Liver (tissue), 9 donors: ENCODE measurements around the gene SWT1. TPM values are rescaled to one million over a fixed set of nuclear protein-coding genes. Genes with fewer than 3 reads are reported as not detected.

Source experiments
- DNase-seq: peaks from one replicate; pipeline ENCODE4 v3.0.0-alpha.2; 2017; ENCODE audit warnings: low spot score
- H3K27ac ChIP-seq, 2 donors: one replicate each; pipeline ENCODE4 v1.7.0; 2013; ENCODE audit warnings: inconsistent platforms in 2 of 2, low read length in 2 of 2, control low read depth in 1 of 2, low read depth in 1 of 2, mild to moderate bottlenecking in 1 of 2
- H3K27me3 ChIP-seq, 4 donors: one replicate each; pipeline versions ENCODE4 v1.6.1 to v1.7.0; 2013; ENCODE audit warnings: low read length in 3 of 4, inconsistent platforms in 1 of 4, mild to moderate bottlenecking in 1 of 4, moderate library complexity in 1 of 4; ENCODE audit not compliant: control insufficient read depth in 4 of 4, insufficient read depth in 4 of 4
- H3K36me3 ChIP-seq, 4 donors: one replicate each; pipeline versions ENCODE4 v1.6.1 to v1.7.0; 2013; ENCODE audit warnings: low read length in 3 of 4, mild to moderate bottlenecking in 3 of 4, low read depth in 1 of 4, moderate library complexity in 1 of 4; ENCODE audit not compliant: control insufficient read depth in 4 of 4, insufficient read depth in 3 of 4
- H3K4me1 ChIP-seq, 4 donors: one replicate each; pipeline versions ENCODE4 v1.6.1 to v1.7.0; 2013; ENCODE audit warnings: low read length in 3 of 4, mild to moderate bottlenecking in 3 of 4, moderate library complexity in 1 of 4; ENCODE audit not compliant: control insufficient read depth in 4 of 4, insufficient read depth in 4 of 4
- H3K4me3 ChIP-seq, 3 donors: one replicate each; pipeline versions ENCODE4 v1.6.1 to v1.7.0; 2013; ENCODE audit warnings: low read length in 3 of 3, control low read depth in 1 of 3, low read depth in 1 of 3, mild to moderate bottlenecking in 1 of 3
- H3K9ac ChIP-seq, 2 donors: one replicate each; pipeline ENCODE4 v1.7.0; 2013; ENCODE audit warnings: low read length in 2 of 2, mild to moderate bottlenecking in 2 of 2, moderate library complexity in 2 of 2, control low read depth in 1 of 2, low read depth in 1 of 2
- H3K9me3 ChIP-seq, 4 donors: one replicate each; pipeline versions ENCODE4 v1.6.1 to v1.7.0; 2013; ENCODE audit warnings: low read length in 3 of 4; ENCODE audit not compliant: control insufficient read depth in 4 of 4
- GABPA ChIP-seq, 2 donors: IDR thresholded peaks in 1 of 2; conservative IDR thresholded peaks in 1 of 2; 2 replicates each; pipeline ENCODE4 v1.6.1; 2016; ENCODE audit warnings: antibody characterized with exemption in 2 of 2, mild to moderate bottlenecking in 1 of 2, moderate library complexity in 1 of 2
- HNF4A ChIP-seq, 2 donors: conservative IDR thresholded peaks; 2 replicates each; pipeline ENCODE4 v1.6.1; 2016; ENCODE audit warnings: antibody characterized with exemption in 2 of 2, mild to moderate bottlenecking in 2 of 2
- HNF4G ChIP-seq: IDR thresholded peaks from 2 replicates; pipeline ENCODE4 v1.6.1; 2016; ENCODE audit warnings: antibody characterized with exemption
- MAX ChIP-seq: IDR thresholded peaks from 2 replicates; pipeline ENCODE4 v1.6.1; 2016; ENCODE audit warnings: antibody characterized with exemption
- RAD21 ChIP-seq, 2 donors: IDR thresholded peaks; 2 replicates each; pipeline ENCODE4 v1.6.1; 2016; ENCODE audit warnings: antibody characterized with exemption in 2 of 2, mild to moderate bottlenecking in 2 of 2
- SP1 ChIP-seq: IDR thresholded peaks from 2 replicates; pipeline ENCODE4 v1.6.1; 2018; ENCODE audit warnings: antibody characterized with exemption, mild to moderate bottlenecking
- TAF1 ChIP-seq: conservative IDR thresholded peaks from 2 replicates; pipeline ENCODE4 v1.6.1; 2016; ENCODE audit warnings: antibody characterized with exemption, mild to moderate bottlenecking
- ZBTB33 ChIP-seq: IDR thresholded peaks from 2 replicates; pipeline ENCODE4 v1.6.1; 2016; ENCODE audit warnings: antibody characterized with exemption
- WGBS: extraction: QIAGEN DNeasy Blood & Tissue Kit; methylation state at CpG from one replicate; pipeline ENCODE4 v1.1.7; 2013; 5-methylcytosine and 5-hydroxymethylcytosine counted together
- polyA plus RNA-seq, 2 donors: library from polyadenylated mRNA; stranded (reverse) in 1 of 2; unstranded in 1 of 2; fragments of 200-250 nt in 1 of 2; fragments of >200 nt in 1 of 2; fragmentation: Nextera tagmentation in 1 of 2; extraction: Ambion mirVana in 1 of 2; gene quantifications; one replicate each; pipeline versions ENCODE4 v1.2.1 to v1.2.3, GENCODE V29; 2013 to 2015
- total RNA-seq, 2 donors: library from RNA; depleted of rRNA; stranded (reverse); fragments of >200 nt; gene quantifications; one replicate each; pipeline ENCODE4 v1.2.3, GENCODE V29; 2014
- TF ChIP-seq, protein P1 (sequence below): IDR thresholded peaks from 2 replicates; pipeline ENCODE4 v1.6.1; 2016; ENCODE audit warnings: antibody characterized with exemption, mild to moderate bottlenecking
- donor health status: healthy.
- donor health status: healthy.
- donor health status: healthy.
- donor health status: healthy.
- donor health status: healthy.

Gene SWT1
- total and polyA plus RNA-seq, 4 donors: 0.99 to 7.8 (median 2.9) TPM

- WGBS: under 1% methylated on average over 88 of the region's 88 CpGs
- peak overlapping the region; percentile 84 to 92 for H3K9ac ChIP-seq
- peak overlapping the region; percentile 97 to 99 for H3K27ac ChIP-seq
- H3K36me3 ChIP-seq: no peaks in the 10 kb centered on the region
- TF ChIP-seq SP1: peak; percentile 40
- TF ChIP-seq, protein P1, sequence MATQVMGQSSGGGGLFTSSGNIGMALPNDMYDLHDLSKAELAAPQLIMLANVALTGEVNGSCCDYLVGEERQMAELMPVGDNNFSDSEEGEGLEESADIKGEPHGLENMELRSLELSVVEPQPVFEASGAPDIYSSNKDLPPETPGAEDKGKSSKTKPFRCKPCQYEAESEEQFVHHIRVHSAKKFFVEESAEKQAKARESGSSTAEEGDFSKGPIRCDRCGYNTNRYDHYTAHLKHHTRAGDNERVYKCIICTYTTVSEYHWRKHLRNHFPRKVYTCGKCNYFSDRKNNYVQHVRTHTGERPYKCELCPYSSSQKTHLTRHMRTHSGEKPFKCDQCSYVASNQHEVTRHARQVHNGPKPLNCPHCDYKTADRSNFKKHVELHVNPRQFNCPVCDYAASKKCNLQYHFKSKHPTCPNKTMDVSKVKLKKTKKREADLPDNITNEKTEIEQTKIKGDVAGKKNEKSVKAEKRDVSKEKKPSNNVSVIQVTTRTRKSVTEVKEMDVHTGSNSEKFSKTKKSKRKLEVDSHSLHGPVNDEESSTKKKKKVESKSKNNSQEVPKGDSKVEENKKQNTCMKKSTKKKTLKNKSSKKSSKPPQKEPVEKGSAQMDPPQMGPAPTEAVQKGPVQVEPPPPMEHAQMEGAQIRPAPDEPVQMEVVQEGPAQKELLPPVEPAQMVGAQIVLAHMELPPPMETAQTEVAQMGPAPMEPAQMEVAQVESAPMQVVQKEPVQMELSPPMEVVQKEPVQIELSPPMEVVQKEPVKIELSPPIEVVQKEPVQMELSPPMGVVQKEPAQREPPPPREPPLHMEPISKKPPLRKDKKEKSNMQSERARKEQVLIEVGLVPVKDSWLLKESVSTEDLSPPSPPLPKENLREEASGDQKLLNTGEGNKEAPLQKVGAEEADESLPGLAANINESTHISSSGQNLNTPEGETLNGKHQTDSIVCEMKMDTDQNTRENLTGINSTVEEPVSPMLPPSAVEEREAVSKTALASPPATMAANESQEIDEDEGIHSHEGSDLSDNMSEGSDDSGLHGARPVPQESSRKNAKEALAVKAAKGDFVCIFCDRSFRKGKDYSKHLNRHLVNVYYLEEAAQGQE: no peak
- TF ChIP-seq MAX: no peak
- H3K4me1 ChIP-seq: peaks cover 7 to 45% (median 23%) of the 10 kb centered on the region in 4 donors
- no peaks in the 10 kb centered on the region for H3K9me3 ChIP-seq
- H3K27me3 ChIP-seq: no peaks in the 10 kb centered on the region
- peak overlapping the region; percentile 89 to 92 (median 90) for H3K4me3 ChIP-seq
- peak; percentile 98 for DNase-seq
Observed at GRCh38 chr1:185316163-185317033, 159.4 kb downstream of the SWT1 start.

DNA sequence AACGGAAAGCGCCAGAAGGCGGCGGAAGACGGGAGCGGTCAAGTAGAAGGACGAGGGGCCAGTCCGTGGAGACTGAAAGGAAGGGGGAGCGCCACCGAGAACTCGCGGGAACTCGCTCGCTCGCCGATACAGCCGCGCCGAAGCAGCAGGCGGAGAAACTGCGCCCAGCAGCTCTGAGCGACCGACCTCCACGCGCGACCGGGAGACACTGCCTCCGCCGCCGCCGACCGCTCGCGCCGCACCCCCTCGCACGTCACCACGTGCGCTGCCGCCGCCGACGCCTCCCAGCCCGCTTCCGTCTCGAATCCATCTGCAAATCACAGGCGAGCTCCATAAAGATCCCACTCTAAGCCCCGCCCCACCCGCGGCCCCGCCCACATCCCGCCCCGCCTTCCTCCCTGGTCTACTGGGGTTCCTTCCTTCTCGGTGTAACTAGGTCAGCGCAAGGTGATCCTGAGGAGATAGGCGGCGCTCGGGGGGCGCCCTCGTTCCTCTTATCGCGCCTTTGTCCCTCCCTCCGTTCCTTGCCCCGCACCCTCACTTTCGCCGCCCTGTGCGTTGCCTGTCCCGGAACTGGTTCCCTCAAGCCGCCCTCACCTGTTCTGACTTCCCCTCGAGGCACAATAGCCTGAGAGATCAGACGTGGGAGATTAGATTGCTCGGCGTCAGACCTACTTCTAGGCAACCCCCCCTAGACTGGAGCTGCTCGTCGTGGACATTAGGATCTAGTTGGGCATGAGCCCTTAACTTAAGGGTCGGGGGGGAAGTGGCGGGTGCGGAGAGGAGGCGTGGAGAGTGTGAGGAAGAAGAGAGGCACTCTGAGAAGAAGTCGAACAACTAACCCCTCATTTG, 160.3 kb downstream of the SWT1 start, which contains the start of gene IVNS1ABP:
Gene IVNS1ABP, minus strand, starts transcription at position 210 of the 852 bp plus-strand sequence. CDS start 7,750 bp downstream, outside the sequence.
- WGBS: 2% methylated on average over 80 of the region's 80 CpGs
- H3K4me3 ChIP-seq: peak within 1 kb of the TSS; percentile 89 to 92 (median 90)
- no peaks in the 10 kb centered on the region for H3K9me3 ChIP-seq
- peak within 1 kb of the TSS; percentile 84 to 92 for H3K9ac ChIP-seq
- H3K27me3 ChIP-seq: no peaks in the 10 kb centered on the region
- H3K4me1 ChIP-seq: peaks cover 5 to 37% (median 19%) of the 10 kb centered on the region in 4 donors
- DNase-seq: peak; percentile 100
- H3K27ac ChIP-seq: peak within 1 kb of the TSS; percentile 97 to 99
- TF ChIP-seq TAF1 (peak; percentile 83), GABPA (IDR thresholded peaks at IDR 0.05 in 1 of 2, conservative IDR thresholded peaks at IDR 0.05 in 1 of 2) (peak in 1 of 2 donors; percentile 18), ZBTB33 (no peak), HNF4A (conservative IDR thresholded peaks at IDR 0.05) (peak; percentile 18 to 19), RAD21 (IDR thresholded peaks at IDR 0.05) (peak in 1 of 2 donors; percentile 30), HNF4G (no peak), MAX (peak; percentile 22), SP1 (peak; percentile 38)
- H3K36me3 ChIP-seq: no peaks in the 10 kb centered on the region
